ENCODE measurements around the gene TREH.

GRCh38 chr11:118643142-118643994 is 36.1 kb downstream of the TREH start:
- TF ChIP-seq POLR2AphosphoS5 (IDR thresholded peaks at IDR 0.05) = no peak
- TF ChIP-seq CTCF (IDR thresholded peaks at IDR 0.05) = no peak
